AG08396 (cell line): ENCODE results near the gene LILRA5.
"Not testable (repeated sequence)": the region's sequence is repeated elsewhere in the genome, so short reads cannot be mapped to it uniquely, and the experiment has no call there.

Experiments used
- DNase-seq: peaks from one replicate; pipeline ENCODE4 v3.0.0; 2012; ENCODE audit warnings: low spot score, mixed read lengths

LILRA5 gene

DNA sequence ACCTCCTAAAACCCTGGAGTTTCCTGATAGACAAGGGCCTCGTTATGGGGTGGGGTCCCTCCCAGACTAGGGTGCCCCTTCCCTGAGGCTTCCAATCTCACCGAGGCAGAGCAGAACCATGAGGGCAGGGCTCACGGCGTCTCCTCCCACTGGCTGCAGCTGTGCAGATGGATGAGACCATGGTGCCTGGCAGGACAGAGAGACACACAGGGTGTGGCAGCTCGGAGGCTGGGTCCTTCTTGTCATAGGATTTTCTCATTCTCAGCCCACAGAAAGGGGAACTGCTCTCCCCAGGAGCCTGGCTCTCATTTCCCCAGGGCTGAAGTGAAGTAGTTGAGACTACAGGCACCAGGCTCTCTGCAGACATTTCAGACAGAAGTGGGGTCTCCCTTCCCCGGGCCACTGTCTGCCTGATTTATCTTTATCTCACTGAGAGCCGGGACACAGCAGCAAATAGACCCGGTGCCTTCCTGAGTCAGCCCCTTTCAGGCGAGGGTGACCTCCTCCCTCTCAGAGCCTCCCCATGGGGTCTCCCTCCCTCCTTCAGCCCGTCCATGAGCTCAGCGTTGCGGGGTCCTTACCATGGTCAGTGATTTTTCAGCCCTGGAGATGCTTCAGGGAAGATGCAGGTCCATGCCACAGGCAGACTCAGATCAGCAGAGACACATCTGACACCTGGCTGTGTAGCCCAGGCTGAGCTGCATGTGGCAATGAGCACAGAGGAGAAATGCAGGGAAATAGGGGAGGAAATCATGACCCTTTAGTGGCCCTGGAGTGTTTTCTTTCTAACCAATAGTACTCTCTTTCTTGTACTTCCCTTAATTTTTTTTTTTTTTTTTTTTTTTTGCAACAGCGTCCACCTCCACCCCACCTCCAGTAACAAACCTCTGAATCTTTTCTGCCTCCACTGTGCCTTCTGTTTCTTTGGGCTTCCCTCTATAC, at the start of gene LILRA5:
Gene LILRA5, minus strand, starts transcription at position 731 of the 942 bp plus-strand sequence. Its CDS starts 147 bp downstream, at position 584.
- DNase-seq, result no peak

DNA sequence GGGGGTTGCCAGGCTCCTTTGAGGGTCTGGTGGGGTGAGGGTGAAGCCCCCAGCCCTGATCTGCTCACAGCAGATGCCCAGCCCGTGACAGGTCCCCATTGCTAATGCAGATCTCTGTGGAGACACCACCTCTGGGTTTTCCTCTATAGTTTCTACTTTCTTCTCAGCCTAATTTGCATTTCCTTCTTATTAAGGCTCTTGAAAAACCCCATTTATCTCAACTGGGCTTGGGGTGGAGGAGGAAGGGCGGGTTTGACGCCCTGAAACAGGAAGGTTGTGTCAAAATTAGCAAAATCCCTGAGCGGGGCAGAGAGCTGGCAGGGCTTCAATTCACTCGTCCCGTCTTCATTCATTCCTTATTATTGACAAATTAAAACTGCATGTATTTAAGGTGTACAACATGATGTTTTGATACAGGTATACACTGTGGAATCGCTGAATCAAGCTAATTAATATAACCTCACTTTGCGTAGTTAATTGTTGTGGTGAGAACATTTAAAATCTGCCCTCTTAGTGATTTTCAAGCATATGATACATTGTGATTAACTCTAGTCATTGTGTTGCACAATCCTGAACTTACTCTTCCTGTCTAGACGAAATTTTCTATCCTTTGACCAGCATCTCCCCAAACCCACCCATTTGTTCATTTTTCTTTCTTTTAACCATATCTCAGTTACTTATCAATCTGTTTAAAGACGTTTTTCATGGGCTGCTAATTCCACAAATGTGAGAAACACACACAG, 48.9 kb upstream of the LILRA5 start:
- DNase-seq, result not testable (repeated sequence)

- DNase-seq, result not testable (repeated sequence)
Measured at GRCh38 chr19:54359149-54359820, 46.3 kb upstream of the LILRA5 start.

GRCh38 chr19:54357381-54357780, 44.4 kb upstream of the LILRA5 start:
- DNase-seq, result no peak

GRCh38 chr19:54356444-54357056, 43.6 kb upstream of the LILRA5 start:
- no peak for DNase-seq

GRCh38 chr19:54355675-54356074, 42.7 kb upstream of the LILRA5 start:
- no peak for DNase-seq

DNA sequence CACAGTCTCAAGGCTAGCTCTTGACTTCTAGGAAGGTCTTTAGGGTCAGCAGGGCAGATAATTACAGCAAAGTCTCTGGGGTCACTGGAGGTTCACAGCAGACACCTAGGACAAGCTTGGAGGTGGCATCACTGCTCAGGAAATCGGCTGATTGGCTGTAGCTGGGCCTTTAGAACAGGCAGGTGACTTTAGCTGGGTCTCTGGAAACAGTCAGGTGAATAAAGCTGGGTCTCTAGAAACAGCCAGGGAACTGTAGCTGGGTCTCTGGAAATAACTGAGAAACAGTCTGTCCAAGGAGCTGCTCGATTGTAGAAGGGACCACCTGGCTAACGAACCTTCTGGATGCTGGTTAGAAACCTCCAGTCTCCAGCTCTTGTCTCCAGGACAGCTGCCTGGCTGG, 41.8 kb upstream of the LILRA5 start:
- no peak for DNase-seq

DNA sequence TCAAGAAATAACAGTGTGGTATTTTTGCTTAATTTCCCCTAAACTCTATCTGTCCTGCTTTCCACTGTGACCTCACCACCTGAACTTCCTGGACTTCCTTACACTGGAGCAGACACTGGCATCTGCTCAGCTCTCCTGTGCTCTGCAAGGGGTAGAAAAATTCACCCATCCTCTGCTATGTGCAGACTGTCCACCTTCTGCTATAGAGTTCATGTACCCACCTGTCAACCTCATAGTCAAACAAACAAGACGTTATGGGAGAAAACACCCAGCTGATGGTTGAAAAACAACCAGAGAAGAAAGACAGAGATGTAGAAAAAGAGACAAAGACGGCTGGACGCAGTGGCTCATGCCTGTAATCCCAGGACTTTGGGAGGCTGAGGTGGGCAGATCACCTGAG, 39.6 kb upstream of the LILRA5 start:
- no peak for DNase-seq

DNA sequence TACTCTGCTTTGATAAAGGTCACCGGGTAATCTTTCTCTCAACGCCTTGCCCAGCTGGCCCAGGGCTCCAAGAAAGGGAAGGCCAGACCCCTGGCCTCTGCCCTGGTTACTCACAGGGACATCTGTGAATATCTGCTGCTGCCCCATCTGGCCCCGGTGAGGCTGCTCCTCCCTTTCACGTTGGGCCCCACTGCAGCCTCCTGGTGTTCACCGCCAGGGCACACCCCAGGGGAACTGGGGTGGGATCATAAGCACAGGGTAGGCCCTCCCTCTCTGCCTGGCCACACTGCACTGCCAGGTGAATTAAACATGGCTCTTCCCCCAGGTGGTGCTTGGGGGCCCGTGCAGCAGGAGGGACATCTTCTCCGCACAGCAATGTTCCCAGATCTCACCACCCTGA, 39.1 kb upstream of the LILRA5 start:
- no peak for DNase-seq

DNA sequence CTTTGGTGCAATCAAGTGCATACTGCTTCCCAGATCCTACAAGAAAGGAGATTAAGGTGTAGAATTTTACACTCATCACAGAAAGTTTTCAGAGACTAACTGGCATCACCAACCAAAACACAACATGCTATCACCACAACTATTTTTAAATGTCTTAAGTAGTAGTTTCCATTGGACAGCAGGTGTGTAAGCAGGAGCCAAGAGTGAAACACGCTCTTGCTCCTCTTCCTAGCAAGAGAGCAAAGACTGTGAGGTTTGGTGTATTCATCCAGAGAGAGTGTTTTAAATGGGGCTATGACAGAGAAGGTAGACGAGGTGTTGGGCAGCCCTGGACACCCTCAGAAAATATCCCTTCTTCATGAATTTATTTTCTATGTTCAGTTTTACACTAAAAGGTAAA, 38.5 kb upstream of the LILRA5 start:
- DNase-seq, result no peak

- DNase-seq, result no peak
Measured at GRCh38 chr19:54345938-54346386, 33.0 kb upstream of the LILRA5 start.

GRCh38 chr19:54343868-54344267, 30.9 kb upstream of the LILRA5 start:
- DNase-seq, result no peak

DNA sequence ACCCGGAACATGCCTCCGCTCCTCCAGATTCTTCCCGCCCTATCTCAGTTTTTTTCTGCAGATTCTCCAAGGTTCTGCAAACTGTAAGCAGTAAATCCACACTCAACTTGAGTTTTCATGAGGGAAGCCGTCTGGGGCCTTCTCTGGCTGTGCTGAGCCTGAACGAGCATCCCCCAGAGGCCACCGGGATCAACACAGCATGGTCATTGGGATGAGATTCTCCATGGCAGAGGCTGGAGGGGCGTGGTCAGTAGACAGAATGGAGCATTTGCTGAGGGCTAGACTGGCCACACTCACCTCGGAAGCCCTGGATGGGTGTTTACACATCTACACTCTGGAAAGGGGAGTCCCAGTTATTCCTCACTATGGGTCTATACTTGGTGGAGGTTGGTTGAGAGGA, 28.3 kb upstream of the LILRA5 start:
- DNase-seq, result no peak

DNA sequence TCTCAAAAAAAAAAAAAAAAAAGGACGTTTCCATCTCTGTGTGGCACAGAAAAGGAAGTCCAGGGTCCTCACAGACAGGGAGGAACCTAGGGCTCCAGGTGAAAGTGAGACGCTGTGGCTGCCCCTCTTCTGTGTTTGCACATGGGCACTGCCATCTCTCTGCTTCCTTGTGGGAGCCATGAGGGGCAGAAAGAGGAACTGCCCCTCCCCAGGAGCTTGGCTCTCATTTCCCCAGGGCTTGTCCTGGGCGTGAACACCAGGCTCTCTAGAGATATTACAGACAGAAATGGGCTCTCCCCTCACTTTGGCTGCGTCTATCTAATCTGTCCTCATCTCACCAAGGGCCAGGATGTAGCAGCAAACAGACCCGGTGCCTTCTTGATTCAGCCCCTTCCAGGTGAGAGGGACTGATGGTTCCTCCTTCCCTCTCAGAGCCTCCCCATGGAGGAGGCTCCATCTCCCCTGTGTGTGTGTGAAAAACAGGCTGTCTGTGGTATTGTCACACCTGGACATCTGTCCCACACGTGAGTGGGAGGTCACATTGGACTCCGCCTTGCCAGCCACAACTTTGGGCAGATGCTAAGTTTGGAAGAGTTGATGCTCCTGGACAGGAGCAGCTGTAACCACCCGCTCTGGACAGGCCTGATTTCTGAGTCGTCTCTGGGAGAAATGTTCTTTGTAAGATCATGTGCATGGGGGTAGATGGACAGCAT, 26.8 kb upstream of the LILRA5 start:
- no peak for DNase-seq

GRCh38 chr19:54338521-54338920, 25.6 kb upstream of the LILRA5 start:
- no peak for DNase-seq

DNA sequence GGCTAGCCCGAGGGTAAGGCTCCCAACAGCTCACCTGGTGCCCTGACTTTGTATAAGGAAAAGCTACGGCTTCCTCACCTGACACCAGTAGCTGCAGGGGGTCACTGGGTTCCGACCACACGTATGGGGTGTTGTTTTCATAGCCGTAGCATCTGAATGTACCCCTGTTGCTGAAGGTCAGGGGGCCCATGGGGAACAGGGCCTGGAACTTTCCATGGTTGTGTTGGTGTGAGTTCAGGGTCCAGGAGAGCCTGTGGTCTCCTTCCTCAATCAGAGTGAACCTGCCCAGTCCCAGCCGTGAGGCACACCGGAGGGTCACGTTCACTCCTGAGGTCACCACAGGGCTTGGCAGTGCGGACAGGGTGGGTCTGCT, 24.9 kb upstream of the LILRA5 start:
- no peak for DNase-seq

DNA sequence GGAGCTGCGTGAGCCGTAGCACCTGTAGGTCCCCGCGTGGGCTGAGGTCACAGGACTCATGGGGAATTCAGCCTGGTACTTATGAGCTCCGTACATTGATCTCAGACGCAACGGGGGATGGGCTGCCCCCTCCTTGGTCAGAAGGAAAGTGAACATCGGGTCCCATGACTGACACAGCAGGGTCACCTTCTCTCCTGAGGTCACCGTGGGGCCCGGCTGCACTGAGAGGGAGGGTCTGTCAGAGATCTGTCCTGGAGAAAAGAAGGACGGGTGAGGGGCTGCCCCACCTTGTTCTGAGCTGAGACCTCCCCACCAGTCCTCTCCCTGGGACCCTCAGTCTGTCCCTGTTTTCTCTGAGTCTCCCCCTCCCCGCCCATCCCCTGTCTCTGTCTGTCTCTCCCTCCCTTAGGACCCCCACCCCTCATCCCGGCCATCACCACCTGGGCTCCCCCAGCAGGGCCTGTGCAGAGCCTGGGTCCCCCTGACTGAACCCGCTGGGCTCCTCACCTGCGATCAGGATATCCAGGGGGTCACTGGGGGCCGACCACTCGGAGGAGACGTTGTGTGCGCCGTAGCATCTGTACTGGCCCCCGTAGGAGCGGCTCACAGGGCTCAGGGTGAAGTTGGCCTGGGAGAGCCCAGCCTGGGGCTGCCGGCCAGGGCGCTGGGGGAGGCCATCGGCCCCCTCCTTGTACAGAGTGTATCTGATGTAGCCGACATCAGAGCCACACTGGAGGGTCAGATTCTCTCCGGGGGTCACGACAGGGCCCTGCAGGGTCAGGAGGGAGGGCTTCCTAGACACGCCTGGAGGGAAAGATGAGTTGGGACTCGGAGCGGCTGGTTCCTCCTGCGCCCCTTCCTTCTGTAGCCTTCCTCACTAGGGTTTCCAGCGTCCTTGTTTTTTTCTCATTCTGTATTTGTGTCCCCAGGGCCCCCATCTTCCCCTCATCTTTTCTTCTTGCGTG, 24.2 kb upstream of the LILRA5 start:
- DNase-seq, result no peak

DNA sequence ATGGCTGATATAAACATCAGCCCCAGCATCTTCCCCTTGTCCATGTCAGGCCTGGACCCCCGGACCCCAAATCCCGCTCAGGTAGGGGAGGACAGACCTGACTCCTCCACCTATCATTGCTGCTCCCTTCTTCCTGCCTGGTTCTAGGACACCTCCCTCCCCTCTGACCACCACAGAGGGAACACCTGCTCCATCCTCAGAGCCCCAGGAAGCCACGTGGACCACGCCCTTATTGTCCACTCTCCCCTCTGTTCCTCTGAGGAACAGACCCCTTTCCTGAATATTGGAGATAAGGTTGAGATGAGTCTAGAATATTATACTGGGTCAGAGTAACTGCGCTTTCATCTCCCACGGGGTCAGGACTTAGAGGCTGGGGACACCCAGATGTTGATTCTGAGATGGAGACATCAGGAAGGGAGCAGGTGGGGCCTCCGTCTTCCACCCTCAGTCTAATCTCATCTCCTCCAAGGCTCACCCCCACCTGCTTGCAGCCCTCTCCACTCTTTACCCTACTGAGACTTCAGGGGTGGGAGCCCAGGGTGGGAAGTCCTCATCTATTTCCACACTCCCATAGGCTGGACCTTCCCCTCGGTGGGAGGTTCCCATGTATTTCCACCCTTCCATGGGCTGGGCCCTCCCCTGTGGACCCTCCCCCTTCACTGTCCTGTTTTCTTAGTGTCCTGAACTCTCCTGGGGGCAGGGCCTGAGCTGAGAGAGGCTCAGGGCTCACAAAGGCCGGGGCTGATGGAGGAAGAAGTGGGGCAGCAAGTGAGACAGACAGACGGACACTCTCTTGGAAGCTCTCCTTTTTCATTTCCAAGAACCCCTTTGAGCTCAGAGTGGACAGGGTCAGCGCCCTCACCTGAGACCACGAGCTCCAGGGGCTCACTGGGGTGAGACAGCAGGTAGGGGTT, 23.3 kb upstream of the LILRA5 start:
- DNase-seq, result no peak

GRCh38 chr19:54335164-54335563, 22.2 kb upstream of the LILRA5 start:
- no peak for DNase-seq
